Stimulated activated CD4-positive, alpha-beta T cell treated with anti-CD3 and anti-CD28 coated beads, TNF-alpha, amount 100 ng/mL, for 48 hours (primary cell): ENCODE measurements around the gene ILKAP.

Source experiments
- DNase-seq, 3 donors: peaks; one replicate each; pipeline ENCODE4 v3.0.0-alpha.2; 2020; ENCODE audit warnings: low read depth in 3 of 3

Gene ILKAP

DNA sequence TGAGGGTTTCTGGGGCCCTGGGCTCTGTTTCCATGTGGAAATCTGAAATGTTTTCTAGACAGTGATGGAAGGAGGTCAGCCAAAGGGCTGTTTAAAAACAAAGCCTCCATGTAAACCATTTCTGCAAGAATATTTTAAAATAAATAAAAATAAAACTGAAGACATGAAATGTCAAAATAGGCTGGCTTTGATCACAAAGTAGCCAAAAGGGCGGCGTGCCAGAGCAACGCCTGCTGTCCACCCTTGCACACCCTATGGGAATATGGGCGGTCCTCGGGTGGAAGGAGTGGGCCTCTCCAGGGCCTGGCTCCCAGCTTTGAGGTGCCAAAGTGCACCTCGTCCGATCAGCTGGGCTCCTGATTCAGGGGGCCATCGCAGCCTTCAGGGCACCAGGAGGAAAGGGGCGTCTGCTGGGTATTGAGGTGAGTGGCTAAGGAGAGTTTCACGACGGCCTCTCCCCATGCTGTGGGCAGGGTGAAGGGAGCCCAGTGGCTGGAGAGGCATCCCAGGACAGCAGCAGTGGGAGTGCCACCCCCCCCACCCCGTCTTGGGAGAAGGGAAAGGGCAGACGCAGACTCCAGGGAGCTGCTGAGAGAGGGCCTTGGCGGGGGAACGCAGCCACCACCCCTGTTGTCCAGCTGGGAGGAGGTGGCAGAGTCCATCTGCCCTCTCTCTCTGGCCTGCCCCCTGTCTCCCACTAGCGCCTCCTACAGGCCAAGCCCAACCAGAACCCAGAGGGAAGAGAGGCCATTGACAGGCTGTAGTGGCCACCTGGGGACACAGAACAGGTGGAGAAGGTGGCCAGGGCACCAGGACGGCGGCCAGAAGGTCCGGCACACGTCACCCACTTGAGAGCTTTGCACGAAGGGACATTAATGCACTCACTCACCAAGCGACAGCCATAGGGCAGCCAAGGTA, 50.5 kb downstream of the ILKAP start:
- DNase-seq = no peak

DNA sequence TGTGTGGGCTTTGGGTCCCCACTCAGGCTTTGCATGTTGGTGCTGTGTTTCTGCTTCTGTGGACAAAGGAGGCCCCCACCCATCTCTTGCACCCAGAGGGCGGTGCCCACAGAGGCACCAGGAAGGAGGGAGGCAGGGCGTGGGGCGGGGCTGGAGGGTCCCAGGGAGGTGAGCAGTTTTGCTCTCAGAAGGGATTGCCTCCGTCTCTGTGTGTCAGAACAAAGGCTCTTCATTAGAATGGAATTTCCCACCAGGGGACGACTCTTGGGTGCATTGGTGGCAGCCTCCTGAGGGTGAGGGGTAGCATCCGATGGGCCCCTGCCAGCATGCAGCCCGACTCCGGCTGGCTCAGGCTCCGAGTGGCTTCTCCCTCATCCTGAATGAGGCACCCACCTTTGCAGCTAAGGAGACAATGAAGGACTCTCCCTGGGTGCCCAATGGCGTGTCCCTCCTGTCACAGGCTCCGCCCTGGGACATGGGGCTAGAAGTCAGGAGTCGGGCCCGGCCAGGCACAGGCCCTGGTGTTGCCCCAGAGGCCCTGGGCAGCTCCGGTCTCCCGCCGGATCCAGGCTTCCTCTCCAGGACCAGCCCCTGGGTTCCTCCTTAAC, 51.8 kb downstream of the ILKAP start:
- DNase-seq = no peak

DNA sequence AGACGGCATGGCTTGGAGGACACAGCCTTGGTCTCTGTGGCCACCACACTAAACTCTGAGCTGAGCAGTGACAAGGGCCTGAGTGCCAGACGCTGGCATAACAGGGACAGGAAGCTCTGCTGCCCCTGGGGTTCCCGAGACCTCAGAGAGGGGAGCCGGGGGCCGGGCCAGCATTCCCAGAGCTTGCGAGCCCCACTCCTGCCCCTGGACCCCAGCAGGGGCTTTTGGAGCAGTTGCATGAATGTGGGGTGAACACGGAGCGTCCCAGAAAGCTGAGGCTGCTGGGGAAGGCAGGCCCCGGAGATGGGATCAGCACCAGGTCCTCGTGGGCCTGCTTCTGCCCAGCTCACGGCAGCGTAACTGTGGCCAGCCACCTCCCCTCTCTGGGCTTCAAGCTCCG, 52.3 kb downstream of the ILKAP start:
- DNase-seq = no peak

DNA sequence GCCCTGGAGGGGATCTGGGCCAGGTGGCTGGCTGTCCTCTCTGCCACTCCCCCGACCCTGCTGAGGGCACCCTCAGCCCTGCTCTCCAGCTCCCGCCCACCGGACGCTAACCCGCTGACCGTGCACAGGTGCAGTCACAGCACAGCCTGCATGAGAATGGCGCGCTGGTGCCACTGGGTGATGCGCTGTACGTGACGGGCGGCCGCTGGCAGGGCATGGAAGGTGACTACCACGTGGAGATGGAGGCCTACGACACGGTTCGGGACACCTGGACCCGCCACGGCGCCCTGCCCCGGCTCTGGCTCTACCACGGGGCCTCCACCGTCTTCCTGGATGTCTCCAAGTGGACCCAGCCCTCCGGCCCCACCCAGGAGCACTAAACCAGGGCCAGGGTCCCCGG, 52.8 kb downstream of the ILKAP start:
- no peak for DNase-seq

DNA sequence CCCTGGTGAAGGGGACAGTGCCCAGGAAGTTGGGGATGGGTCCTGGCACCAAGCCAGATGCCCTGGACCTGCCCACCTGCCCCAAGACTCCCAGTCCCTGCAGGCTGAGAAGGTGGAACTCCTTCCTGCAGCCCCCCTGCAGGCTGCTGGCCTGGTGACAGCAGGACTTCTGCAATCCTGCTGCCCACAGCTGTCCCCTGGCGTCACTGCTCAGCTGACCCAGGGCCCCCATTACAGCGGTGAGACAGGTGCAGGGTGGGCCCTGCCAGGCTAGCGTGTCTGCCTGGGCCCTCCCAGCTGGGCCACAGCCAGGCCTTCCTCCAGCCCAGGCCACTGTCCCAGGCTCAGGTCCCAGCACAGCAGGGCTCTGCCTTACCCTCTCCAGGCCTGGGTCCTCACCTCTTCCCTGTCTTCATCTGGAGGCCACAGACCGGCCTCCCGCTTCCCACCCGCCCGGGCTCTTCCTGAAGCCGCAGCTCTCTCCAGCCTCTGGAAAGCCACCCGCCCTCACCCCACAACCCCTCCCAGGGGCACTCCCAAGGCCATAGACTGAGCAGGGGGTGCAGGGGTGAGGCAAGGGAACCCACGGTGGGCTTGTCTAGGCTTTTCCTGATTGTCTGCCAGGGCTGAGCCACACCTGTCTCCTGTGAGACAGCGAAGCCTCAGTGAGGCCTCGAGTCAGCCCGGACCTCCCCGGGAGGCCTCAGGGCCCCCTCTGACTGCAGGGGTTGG, 53.5 kb downstream of the ILKAP start:
- no peak for DNase-seq

DNA sequence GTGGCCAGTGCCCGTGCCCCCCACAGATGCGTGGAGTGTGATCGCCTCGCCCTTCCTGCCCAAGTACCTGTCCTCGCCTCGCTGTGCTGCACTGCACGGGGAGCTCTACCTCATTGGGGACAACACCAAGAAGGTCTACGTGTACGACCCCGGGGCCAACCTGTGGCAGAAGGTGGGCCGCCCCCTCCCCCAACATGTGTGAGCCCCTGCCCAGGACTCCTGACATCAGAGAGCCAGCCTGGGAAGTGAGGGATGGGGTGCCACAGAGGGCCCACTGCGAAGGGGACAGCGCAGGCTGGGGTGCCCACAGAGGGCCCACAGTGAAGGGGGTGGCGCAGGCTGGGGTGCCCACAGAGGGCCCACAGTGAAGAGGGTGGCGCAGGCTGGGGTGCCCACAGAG, 54.5 kb downstream of the ILKAP start:
- DNase-seq = no peak

DNA sequence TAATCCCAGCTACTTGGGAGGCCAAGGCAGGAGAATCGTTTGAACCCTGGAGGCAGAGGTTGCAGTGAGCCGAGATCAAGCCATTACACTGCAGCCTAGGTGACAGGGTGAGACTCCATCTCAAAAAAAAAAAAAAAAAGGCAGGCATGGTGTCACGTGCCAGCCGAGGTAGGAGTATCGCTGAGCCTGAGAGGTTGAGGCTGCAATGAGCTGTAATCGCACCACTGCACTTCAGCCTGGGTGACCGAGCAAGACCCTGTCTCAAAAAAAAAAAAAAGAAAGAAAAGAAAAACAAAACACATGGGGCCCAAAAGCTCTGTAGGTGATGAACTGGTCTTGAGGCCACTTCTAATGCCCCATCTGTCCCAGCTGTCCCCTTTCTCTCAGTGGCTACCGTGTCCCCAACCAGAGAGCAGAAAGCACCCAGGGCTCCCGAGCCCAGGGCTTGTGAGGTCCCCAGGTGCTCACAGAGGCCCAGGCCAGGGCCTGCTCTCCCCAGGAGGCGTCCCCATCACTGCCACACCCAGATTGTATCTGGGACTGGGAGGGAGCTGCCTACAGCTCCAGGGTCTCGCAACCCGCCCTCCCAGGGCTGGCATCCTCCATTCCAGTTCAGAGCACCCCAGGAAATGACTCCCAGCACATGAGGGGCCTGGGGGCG, 56.5 kb downstream of the ILKAP start:
- no peak for DNase-seq

DNA sequence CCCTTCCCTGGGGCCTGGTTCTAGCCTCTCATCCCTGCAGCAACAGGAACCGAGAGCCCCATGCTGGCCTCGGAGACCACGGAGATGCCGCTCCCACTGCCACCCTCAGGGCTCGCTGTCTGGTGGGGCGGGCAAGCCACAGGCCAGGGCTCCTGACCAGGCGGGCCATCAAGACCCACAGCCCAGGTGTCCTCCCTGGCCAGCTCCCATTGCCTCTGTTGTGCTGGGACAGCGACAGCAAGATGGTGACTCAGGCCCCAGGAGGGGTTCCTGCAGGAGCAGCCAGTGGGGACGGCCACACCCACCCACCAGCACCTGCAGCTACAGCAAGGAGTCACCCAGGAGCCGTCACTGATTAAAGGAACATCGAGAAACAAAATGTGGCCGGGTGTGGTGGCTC, 57.6 kb downstream of the ILKAP start:
- no peak for DNase-seq

DNA sequence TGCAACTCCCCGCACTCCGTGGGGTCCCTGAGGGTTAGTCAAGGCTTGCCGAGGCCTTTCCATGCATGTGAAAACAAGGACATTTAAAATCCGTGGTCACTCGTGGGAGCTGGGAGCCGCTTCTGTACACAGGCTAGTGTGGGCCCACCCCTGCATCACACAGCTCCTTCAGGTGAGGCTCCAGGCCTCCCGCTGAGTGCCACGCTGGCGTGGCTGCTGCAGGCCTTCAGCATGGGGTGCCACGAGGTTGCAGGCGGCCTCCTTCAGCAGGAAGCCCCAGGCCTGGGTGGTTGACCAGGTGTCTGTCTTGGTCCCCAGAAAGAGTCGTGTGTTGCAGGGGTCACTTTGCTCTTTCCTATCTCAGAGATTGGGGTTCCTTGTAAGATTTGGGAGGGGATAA, 58.4 kb downstream of the ILKAP start:
- DNase-seq = no peak

DNA sequence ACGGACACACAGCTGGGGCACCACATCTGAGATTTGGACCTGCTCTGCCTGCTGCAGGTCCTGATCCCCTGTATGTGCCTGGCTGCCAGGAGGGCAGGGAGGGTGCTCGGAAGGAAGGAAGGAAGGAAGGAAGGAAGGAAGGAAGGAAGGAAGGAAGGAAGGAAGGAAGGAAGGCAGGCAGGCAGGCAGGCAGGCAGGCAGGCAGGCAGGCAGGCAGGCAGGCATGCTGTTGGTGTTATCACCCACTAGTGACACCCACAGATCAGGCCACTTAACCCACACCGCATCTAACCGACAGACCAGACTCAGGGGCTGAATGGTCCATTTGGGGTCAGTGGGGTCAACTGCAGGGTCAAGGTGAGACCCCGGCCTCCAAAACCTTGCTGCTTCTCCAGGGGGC, 59.2 kb downstream of the ILKAP start:
- no peak for DNase-seq

DNA sequence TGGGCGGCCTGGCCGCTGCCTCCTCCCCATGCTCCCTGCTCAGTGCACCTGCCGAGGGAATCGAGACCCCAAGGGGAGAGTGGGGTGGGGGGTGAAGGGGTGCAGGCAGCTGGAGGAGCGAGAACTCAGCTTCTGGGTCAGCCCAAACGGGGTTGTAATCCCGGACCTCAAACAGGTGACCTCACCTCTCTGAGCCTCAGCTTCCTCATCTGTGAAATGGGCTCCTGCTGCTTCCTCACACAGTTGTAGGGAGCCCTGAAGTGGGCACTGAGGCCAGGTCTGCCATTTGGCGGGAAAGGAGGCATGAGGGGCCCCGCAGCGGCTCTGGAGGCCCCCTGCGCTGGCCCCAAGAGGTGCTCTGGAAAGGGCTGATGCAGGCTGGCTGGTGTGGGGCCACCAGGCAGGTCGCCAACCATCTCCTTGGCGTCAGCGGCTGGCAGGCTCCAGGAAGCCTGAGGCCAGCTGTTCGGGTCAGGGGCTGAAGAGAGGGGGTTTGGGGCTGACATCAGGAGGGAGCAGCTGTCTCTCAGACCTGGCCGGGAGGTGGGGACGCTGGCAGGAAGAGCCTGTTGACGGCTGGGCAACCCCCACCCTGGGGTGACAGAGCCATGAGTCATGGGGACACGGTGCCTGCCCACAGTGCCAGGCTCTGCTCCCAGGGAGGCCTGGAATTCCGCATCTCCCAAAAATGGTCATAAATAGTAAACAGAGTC, 60.1 kb downstream of the ILKAP start:
- DNase-seq = no peak

DNA sequence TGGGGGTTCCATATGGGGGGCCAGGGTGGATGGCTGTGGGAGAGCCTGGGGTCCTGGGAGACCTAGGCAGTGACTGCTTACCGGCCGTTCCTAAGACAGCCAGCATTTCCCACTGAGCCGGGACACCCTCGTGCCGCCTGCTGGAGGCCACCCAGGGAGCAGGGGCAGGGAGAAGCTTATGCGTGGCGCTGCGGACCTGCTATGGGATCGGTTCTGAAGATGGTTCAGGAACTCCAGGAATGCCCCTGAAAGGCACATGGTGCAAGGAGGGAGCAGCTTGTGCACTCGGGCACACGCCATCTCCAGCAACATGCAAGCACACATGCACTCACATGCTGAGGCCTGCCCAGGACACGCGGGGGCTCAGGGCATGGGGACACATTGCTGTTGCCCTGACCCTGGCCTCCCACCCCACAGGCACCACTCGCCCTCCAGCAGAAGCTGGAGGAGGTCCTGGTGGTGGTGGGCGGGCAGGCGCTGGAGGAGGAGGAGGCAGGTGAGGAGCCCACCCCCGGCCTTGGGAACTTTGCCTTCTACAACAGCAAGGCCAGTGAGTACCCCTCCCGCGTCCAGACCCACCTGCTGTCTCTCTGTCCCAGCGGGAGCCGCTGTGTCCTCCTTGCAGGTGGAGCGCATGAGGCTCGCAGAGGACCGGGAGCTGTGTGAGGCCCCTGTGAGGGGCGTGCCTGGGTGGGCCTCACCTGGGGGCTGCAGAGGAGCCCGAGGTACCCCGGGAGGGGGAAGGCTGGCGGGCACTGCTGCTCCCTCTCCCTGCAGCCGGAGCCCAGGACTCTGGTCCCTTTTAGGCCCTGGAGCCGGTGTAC, 60.9 kb downstream of the ILKAP start:
- DNase-seq = no peak

DNA sequence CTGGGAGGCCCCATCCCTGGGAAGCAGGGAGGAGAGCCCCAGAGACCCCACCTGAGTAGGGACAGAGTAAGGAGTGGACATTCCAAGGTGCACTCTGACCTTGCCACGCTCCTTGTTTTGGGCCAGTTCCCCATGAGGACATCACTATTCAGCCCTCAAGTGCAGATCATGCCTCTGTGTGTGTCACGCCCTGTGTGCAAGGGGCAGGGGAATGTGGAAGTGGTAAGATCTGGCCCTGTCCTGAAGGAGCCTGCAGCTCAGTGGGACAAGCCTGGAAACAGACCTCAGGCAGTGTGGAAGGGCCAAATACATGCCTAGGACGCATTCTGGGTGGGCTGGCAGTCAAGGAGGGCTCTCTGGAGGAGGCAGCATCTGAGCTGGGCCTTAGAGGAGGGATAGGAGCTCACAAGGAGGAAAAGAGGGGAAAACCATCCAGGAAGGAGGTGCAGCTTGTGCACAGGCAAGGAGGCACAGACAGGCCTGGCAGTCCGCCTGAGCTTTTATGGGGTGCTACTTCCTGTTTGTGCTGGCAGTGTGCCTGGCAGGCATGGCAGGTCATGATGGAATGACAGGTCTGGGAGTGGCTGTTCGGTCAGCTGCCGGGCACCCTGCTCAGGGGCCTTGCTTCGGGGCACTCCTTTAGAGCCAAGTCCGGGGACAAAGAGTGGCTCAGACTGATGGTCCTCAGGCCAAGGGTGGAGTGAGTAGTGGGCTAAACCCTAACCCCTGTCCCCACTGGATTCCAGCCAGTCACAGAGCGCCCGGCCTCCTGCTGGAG, 61.8 kb downstream of the ILKAP start:
- no peak for DNase-seq

DNA sequence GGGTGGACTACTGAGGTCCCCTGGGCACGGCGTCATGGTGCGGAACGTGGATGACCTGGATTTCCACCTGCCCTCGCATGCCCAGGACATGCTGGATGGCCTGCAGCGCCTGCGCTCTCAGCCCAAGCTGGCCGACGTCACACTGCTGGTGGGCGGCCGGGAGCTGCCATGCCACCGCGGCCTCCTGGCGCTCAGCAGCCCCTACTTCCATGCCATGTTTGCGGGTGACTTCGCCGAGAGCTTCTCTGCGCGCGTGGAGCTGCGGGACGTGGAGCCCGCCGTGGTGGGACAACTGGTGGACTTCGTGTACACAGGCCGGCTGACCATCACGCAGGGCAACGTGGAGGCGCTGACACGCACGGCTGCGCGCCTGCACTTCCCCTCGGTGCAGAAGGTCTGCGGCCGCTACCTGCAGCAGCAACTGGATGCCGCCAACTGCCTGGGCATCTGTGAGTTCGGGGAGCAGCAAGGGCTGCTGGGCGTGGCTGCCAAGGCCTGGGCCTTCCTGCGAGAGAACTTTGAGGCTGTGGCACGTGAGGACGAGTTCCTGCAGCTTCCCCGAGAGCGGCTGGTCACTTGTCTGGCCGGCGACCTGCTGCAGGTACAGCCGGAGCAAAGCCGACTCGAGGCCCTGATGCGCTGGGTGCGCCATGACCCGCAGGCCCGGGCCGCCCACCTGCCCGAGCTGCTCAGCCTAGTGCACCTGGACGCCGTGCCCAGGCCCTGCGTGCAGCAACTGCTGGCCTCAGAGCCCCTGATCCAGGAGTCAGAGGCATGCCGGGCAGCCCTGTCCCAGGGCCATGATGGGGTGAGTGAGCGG, 62.6 kb downstream of the ILKAP start:
- no peak for DNase-seq

DNA sequence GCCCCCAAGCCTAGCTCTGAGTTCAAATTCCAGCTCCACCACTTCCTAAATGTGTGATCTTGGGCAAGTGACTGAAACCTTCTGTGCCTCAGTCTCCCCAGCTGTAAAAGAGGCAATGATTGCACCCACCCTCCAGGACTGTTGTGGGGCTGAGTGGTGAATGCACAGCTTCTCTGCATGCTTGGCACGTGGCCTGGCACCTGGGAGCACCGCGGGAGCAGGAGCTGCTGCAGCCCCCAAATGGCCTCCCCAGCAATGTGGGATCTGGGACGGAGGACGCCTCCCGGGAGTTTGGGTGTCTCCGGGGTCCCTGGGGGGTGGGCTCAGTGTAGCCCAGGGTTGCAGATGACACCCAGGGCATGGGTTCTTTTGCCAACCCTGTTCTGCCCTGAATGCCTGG, 63.5 kb downstream of the ILKAP start:
- no peak for DNase-seq

DNA sequence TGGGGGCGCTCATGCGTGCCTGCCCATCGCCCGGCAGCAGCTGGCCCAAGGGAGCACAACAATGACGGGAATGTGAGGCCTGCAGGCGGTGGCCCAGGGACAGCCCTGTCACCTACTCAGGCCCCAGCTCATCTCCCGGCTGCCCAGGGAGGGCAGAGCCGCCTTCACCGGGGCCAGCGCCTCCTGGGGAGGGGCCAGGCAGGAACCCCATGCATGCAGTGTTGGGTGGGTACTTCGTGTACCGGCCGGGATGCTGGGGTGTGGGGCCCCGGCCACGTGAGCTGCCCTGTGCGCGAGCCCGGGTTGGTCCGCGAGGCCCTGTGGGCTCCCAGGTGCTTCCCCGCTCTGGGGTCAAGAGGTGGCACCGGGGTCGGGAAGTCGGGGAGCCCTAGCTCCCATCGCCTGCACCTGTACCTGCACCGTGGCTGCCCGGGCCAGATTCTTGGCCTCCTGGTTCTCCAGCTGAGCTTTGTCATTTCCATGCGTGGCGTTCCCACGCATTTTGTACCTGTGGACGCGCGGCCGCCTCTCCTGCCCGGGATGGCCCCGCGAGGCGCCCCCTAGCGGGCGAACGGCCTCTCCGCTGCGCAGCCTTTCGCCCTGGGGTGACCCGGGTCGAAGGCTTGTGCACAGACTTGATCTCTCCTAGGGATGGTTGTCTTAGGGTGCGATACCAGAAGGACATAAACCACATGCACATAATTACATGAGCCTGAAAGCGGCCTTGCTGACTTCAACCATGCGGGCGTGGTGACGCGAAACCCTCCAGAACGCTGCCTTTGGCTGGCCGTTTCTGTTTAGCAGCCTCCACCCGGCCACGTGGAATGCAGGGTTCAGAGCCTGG, 64.1 kb downstream of the ILKAP start:
- DNase-seq = no peak

DNA sequence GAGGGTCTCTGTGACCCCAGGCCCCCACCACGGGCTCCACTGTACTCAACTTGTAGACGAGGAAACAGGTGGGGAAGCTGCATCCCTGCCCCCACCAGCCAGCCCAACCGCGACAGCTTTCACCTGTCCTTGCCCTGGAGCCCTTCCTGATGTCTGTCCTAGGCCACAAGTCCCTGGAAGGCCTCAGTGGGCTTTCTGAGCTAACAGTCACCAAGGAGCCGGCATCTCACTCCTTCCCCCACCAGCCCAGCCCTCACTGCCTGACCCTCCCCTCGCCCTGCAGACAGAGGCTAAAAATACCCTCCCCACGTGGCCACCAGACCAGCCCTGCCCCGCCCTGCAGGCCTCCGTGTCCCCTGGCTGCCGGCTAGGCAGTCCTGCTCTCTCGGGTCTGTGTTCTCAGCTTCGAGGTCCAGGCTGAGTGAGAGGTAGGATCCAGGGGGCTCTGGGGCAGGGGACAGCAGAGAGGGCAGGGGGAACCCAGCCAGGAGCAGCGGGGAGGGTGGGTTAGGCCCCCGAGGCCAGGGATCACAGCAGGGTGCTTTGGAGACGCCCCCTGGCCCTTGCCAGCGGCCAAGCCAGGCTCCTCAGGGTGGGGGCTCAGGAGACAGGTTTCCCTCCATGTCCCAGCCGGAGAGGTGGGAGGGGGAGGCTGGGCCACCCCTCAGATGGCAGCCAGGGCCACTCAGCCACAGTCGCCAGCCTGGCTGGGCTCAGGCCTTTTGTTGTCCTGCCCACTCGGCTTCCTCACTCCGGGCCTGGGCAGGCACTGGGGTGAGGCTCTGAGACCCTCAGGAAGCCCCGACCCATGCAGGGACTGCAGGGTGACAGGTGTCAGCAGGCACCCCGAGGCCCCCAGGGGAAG, 64.9 kb downstream of the ILKAP start, which contains the start of gene KLHL30:
TSS of gene KLHL30 (plus strand) at position 338 of the 865 bp plus-strand sequence. CDS start 2,087 bp downstream, outside the sequence.
- DNase-seq = no peak
